ENCODE results near the gene DEDD2.

DEDD2 gene

DNA sequence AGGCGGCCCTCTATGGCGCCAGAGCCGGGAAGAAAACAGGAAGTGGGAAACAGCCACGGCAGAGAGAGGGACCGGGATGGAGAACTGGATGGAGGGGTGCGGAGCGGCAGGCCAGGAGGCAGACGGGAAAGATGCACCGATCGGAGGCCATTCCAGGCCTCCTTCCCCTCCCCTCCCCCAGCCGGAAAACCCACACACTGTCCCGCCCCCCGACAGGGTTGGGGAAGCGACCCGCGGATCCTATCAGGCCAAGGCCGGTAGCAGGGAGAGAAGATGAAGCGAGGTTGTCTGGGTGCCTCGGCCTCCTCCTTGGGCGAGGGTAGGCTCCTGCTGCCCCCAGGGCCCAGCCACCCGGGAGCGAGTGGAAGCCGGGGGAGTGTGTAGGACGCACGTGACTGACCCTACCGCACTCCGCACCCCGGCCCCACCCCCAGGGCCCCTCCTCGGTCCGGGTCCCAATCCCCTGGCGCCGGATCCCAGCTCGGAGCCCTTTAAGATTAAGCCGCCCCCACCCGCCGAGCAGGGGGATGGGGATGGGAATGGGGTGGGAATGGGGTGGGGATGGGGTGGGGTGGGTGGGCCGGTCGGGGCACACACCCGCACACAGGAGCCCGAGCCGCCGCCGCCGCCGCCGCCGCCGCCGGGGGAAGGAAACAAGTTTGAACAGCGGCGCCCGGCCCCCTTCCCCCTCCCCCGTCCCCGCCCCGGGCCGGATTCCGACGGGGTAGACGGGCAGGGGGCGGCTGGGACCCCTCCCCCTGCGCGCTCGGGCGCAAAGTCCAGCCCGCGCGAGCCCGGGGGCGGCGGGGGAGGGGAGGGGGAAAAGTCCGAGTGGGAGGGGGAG lies 36.0 kb upstream of the DEDD2 start:
- Histone ChIP-seq H3K36me3 (ENCODE audit: insufficient read depth, low read length) (no peaks in the 10 kb centered on the region), H3F3A (ENCODE audit: low read depth) (no peaks in the 10 kb centered on the region), H3K9me2 (replicated peaks; ENCODE audit: low read depth, low read length) (no peaks in the 10 kb centered on the region), H3K9me3 (ENCODE audit: insufficient read depth, low read depth, low read length) (no peaks in the 10 kb centered on the region), H3K4me1 (ENCODE audit: insufficient read depth, low read length, poor library complexity, severe bottlenecking) (peaks cover 17% of the 10 kb centered on the region), H3K79me2 (ENCODE audit: insufficient read depth, low read length) (peaks cover 38% of the 10 kb centered on the region), H3K4me3 (ENCODE audit: low read length, poor library complexity, severe bottlenecking) (peak overlapping the region; percentile 89), H3K4me2 (ENCODE audit: low read depth, low read length, poor library complexity, severe bottlenecking) (peak overlapping the region; percentile 80), H3K27me3 (ENCODE audit: insufficient read depth, low read length, poor library complexity, severe bottlenecking) (no peaks in the 10 kb centered on the region), H2AFZ (ENCODE audit: low read length) (peak overlapping the region; percentile 85), H3K9ac (ENCODE audit: low read depth, low read length, poor library complexity, severe bottlenecking) (peak overlapping the region; percentile 84), H4K20me1 (ENCODE audit: insufficient read depth, low read length, poor library complexity, severe bottlenecking) (no peaks in the 10 kb centered on the region)
- TF ChIP-seq EZH2phosphoT487 (IDR thresholded peaks at IDR 0.05; ENCODE audit: borderline replicate concordance) = no peak
- TF ChIP-seq, protein P1, sequence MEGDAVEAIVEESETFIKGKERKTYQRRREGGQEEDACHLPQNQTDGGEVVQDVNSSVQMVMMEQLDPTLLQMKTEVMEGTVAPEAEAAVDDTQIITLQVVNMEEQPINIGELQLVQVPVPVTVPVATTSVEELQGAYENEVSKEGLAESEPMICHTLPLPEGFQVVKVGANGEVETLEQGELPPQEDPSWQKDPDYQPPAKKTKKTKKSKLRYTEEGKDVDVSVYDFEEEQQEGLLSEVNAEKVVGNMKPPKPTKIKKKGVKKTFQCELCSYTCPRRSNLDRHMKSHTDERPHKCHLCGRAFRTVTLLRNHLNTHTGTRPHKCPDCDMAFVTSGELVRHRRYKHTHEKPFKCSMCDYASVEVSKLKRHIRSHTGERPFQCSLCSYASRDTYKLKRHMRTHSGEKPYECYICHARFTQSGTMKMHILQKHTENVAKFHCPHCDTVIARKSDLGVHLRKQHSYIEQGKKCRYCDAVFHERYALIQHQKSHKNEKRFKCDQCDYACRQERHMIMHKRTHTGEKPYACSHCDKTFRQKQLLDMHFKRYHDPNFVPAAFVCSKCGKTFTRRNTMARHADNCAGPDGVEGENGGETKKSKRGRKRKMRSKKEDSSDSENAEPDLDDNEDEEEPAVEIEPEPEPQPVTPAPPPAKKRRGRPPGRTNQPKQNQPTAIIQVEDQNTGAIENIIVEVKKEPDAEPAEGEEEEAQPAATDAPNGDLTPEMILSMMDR (conservative IDR thresholded peaks at IDR 0.05; ENCODE audit: low read length) = no peak

DNA sequence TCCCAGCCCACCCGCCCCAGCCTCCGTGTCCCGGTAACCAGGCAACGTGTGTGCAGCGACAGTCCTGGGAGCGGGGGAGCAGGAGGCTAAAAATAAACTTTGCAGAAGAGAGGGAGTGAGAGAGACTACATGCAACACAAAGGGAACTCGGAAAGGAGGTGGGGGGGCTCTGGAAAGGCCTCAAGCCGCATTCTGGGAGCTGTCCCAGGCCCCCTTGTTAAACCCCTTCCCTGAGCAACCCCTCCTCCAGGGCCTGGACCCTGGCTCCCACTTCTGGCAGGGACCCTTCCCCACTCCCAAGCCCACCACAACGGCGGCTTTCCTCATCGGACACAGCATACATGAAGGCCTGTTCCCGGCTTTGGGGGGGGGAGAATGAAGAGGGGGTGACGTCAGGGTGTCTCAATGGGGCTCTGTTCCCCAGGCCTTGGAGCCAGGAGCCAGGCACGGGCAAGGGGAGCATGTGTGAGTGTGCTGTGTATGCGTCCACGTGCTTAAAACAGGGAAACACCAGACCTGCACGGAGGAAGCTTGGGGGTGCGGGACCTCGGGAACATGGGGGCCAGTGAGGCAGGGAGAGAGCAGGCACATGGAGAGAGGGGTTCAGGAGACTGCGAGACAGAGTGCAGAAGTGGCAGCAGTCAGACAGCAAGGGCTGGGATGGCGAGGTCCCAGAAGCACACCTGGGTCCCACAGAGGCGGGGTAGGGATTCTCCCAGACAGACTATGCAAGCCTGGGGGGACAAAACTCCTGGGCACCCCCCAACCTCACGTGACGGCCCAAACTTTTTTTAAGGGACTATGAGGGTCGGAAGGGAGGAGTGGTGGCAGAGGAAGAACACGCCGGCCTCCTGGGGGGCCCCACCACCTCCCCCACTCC lies 35.1 kb upstream of the DEDD2 start:
- H4K20me1 ChIP-seq (ENCODE audit: insufficient read depth, low read length, poor library complexity, severe bottlenecking) = no peaks in the 10 kb centered on the region
- H3K79me2 ChIP-seq (ENCODE audit: insufficient read depth, low read length) = peaks cover 38% of the 10 kb centered on the region
- H3K36me3 ChIP-seq (ENCODE audit: insufficient read depth, low read length) = no peaks in the 10 kb centered on the region
- no peaks in the 10 kb centered on the region for H3K9me2 ChIP-seq (replicated peaks; ENCODE audit: low read depth, low read length)
- H3K9ac ChIP-seq (ENCODE audit: low read depth, low read length, poor library complexity, severe bottlenecking) = peak overlapping the region; percentile 84
- H3K9me3 ChIP-seq (ENCODE audit: insufficient read depth, low read depth, low read length) = no peaks in the 10 kb centered on the region
- no peak overlapping the region for H2AFZ ChIP-seq (ENCODE audit: low read length)
- no peaks in the 10 kb centered on the region for H3F3A ChIP-seq (ENCODE audit: low read depth)
- H3K27me3 ChIP-seq (ENCODE audit: insufficient read depth, low read length, poor library complexity, severe bottlenecking) = no peaks in the 10 kb centered on the region
- peaks cover 17% of the 10 kb centered on the region for H3K4me1 ChIP-seq (ENCODE audit: insufficient read depth, low read length, poor library complexity, severe bottlenecking)
- TF ChIP-seq, protein P1 (conservative IDR thresholded peaks at IDR 0.05; ENCODE audit: low read length) = no peak
- no peak for TF ChIP-seq EZH2phosphoT487 (IDR thresholded peaks at IDR 0.05; ENCODE audit: borderline replicate concordance)
- H3K4me3 ChIP-seq (ENCODE audit: low read length, poor library complexity, severe bottlenecking) = peak overlapping the region; percentile 89
- peak overlapping the region; percentile 76 for H3K4me2 ChIP-seq (ENCODE audit: low read depth, low read length, poor library complexity, severe bottlenecking)

GRCh38 chr19:42251572-42252358 lies 34.3 kb upstream of the DEDD2 start:
- Histone ChIP-seq H3K4me2 (ENCODE audit: low read depth, low read length, poor library complexity, severe bottlenecking) (peak overlapping the region; percentile 24), H3K27me3 (ENCODE audit: insufficient read depth, low read length, poor library complexity, severe bottlenecking) (no peaks in the 10 kb centered on the region), H3K4me1 (ENCODE audit: insufficient read depth, low read length, poor library complexity, severe bottlenecking) (peaks cover 17% of the 10 kb centered on the region), H3K79me2 (ENCODE audit: insufficient read depth, low read length) (peaks cover 38% of the 10 kb centered on the region), H3F3A (ENCODE audit: low read depth) (no peaks in the 10 kb centered on the region), H3K9me3 (ENCODE audit: insufficient read depth, low read depth, low read length) (no peaks in the 10 kb centered on the region), H3K9ac (ENCODE audit: low read depth, low read length, poor library complexity, severe bottlenecking) (peak overlapping the region; percentile 33), H4K20me1 (ENCODE audit: insufficient read depth, low read length, poor library complexity, severe bottlenecking) (no peaks in the 10 kb centered on the region), H3K9me2 (replicated peaks; ENCODE audit: low read depth, low read length) (no peaks in the 10 kb centered on the region), H2AFZ (ENCODE audit: low read length) (no peak overlapping the region), H3K4me3 (ENCODE audit: low read length, poor library complexity, severe bottlenecking) (no peak overlapping the region), H3K36me3 (ENCODE audit: insufficient read depth, low read length) (no peaks in the 10 kb centered on the region)
- TF ChIP-seq, protein P1 (conservative IDR thresholded peaks at IDR 0.05; ENCODE audit: low read length) = no peak
- no peak for TF ChIP-seq EZH2phosphoT487 (IDR thresholded peaks at IDR 0.05; ENCODE audit: borderline replicate concordance)

Data from Loucy (cell line).